ENCODE data around the gene CTNND2.

The CTNND2 gene

DNA sequence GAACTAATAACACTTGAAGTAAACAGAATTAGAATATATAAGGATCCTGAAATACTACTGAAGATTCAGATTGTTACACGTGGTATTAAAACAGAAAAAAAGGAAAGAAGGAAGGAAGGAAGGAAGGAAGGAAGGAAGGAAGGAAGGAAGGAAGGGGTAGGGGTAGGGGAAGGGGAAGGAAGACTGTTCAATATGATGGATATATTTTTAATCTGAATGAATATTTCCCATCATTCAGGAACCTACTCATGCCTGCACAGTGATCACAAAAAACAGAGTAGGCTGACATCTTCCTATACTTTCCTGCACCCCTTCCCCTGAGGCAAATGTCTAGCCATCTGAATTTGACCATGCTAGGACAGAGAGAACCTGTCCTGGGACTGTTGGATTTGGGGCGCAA, 133.9 kb downstream of the CTNND2 start:
- WGBS = 83% methylated on average over 2 of the region's 2 CpGs
- Histone ChIP-seq H3K9me3 (ENCODE audit: control insufficient read depth, low read length) (peaks cover 6% of the 10 kb centered on the region), H3K27ac (ENCODE audit: low read length, poor library complexity, severe bottlenecking) (no peak overlapping the region), H4K91ac (ENCODE audit: low read length) (no peak overlapping the region), H3K23ac (ENCODE audit: low read length in 2 of 2) (no peak overlapping the region), H3K36me3 (ENCODE audit: control insufficient read depth in 1 of 2, insufficient read depth in 2 of 2, low read depth in 1 of 2, low read length in 2 of 2) (no peaks in the 10 kb centered on the region), H3K18ac (ENCODE audit: low read depth in 1 of 2, low read length in 2 of 2) (no peak overlapping the region), H2BK5ac (ENCODE audit: low read depth, low read length, poor library complexity, severe bottlenecking) (no peak overlapping the region), H3K9ac (ENCODE audit: low read length) (no peak overlapping the region), H2BK120ac (ENCODE audit: low read depth, low read length) (no peak overlapping the region), H4K8ac (ENCODE audit: low read length) (no peak overlapping the region), H3K27me3 (ENCODE audit: control insufficient read depth in 1 of 2, insufficient read depth in 1 of 2, low read length in 2 of 2) (no peaks in the 10 kb centered on the region), H3K4me2 (ENCODE audit: low read length, poor library complexity, severe bottlenecking) (no peak overlapping the region), H2BK15ac (ENCODE audit: low read depth, poor library complexity, severe bottlenecking) (no peak overlapping the region), H3K14ac (ENCODE audit: low read length in 2 of 2) (no peak overlapping the region), H3K4me3 (ENCODE audit: insufficient read depth in 1 of 2, low read depth in 1 of 2, low read length in 2 of 2) (no peak overlapping the region), H2AK5ac (ENCODE audit: low read length, severe bottlenecking) (no peak overlapping the region), H2AFZ (ENCODE audit: low read depth, low read length) (no peak overlapping the region), H2BK12ac (ENCODE audit: low read length in 2 of 2) (no peak overlapping the region), H3K4ac (ENCODE audit: low read depth in 1 of 2, low read length in 2 of 2) (no peak overlapping the region), H3K79me1 (replicated peaks; ENCODE audit: low read length, poor library complexity, severe bottlenecking) (no peaks in the 10 kb centered on the region), H3K4me1 (ENCODE audit: control insufficient read depth, insufficient read depth, low read depth, low read length) (no peaks in the 10 kb centered on the region)
- no peak for DNase-seq

DNA sequence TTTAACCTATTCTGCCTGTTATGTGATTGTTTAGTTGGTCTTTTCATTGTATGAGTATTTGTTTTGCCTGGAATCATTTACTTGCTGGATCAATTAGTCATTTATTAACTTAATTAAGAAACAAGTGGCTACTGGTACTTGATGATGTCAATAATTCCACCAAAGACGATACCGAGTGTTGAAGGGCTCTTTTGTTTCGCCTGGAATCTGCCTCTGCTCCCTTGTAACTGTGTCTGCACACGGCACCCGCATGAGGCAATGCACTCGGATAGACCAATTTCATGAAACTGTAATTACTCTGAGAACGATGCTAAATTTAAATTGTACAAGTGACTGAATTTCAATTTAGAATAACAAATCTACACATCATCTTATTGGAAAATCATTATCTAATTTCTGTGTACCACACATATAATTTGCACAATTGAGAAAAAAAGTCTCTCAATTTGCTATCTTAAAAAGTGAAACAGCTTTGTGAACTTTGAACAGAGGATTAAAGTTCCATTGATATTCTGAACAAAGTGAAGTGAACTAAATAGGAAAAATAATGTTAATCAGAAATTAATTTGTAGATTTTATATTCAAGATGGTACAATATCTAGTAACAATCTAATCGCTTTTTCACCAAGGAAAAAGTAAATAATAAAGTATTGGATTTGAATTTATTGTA, 143.2 kb downstream of the CTNND2 start:
- no peak overlapping the region for H2BK15ac ChIP-seq (ENCODE audit: low read depth, poor library complexity, severe bottlenecking)
- H3K9me3 ChIP-seq (ENCODE audit: control insufficient read depth, low read length) = peaks cover 26% of the 10 kb centered on the region
- no peak overlapping the region for H2AFZ ChIP-seq (ENCODE audit: low read depth, low read length)
- H3K79me1 ChIP-seq (replicated peaks; ENCODE audit: low read length, poor library complexity, severe bottlenecking) = no peaks in the 10 kb centered on the region
- H3K27me3 ChIP-seq (ENCODE audit: control insufficient read depth in 1 of 2, insufficient read depth in 1 of 2, low read length in 2 of 2) = no peaks in the 10 kb centered on the region
- H4K91ac ChIP-seq (ENCODE audit: low read length) = no peak overlapping the region
- H2AK5ac ChIP-seq (ENCODE audit: low read length, severe bottlenecking) = no peak overlapping the region
- no peak overlapping the region for H3K4me3 ChIP-seq (ENCODE audit: insufficient read depth in 1 of 2, low read depth in 1 of 2, low read length in 2 of 2)
- no peak overlapping the region for H3K4me2 ChIP-seq (ENCODE audit: low read length, poor library complexity, severe bottlenecking)
- no peak overlapping the region for H2BK12ac ChIP-seq (ENCODE audit: low read length in 2 of 2)
- H3K4ac ChIP-seq (ENCODE audit: low read depth in 1 of 2, low read length in 2 of 2) = no peak overlapping the region
- H3K9ac ChIP-seq (ENCODE audit: low read length) = no peak overlapping the region
- WGBS = 88% methylated on average over 6 of the region's 8 CpGs
- H3K23ac ChIP-seq (ENCODE audit: low read length in 2 of 2) = no peak overlapping the region
- no peak overlapping the region for H3K14ac ChIP-seq (ENCODE audit: low read length in 2 of 2)
- H2BK120ac ChIP-seq (ENCODE audit: low read depth, low read length) = no peak overlapping the region
- DNase-seq = no peak
- no peaks in the 10 kb centered on the region for H3K36me3 ChIP-seq (ENCODE audit: control insufficient read depth in 1 of 2, insufficient read depth in 2 of 2, low read depth in 1 of 2, low read length in 2 of 2)
- no peak overlapping the region for H3K18ac ChIP-seq (ENCODE audit: low read depth in 1 of 2, low read length in 2 of 2)
- H3K27ac ChIP-seq (ENCODE audit: low read length, poor library complexity, severe bottlenecking) = no peak overlapping the region
- H2BK5ac ChIP-seq (ENCODE audit: low read depth, low read length, poor library complexity, severe bottlenecking) = no peak overlapping the region
- no peak overlapping the region for H4K8ac ChIP-seq (ENCODE audit: low read length)
- no peaks in the 10 kb centered on the region for H3K4me1 ChIP-seq (ENCODE audit: control insufficient read depth, insufficient read depth, low read depth, low read length)

DNA sequence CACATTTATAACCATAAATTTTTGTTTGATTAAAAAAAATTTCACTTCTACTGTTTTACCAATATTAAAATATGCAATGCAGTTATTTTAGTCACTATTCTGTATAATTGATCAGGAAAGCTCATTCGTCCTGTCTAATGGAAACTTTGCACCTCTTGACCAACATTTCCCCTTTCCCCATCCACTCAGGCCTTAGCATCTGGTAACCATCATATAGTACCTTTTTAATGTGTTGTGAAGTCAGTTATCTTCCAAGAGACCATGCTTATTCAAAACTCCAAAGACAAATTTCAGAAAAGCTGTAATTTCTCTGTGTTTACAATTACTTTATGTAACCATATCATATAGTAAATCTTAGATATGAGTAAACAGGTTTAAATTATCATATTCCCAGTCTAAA, 145.9 kb downstream of the CTNND2 start:
- Histone ChIP-seq H3K79me1 (replicated peaks; ENCODE audit: low read length, poor library complexity, severe bottlenecking) (no peaks in the 10 kb centered on the region), H2BK12ac (ENCODE audit: low read length in 2 of 2) (no peak overlapping the region), H2BK15ac (ENCODE audit: low read depth, poor library complexity, severe bottlenecking) (no peak overlapping the region), H2BK120ac (ENCODE audit: low read depth, low read length) (no peak overlapping the region), H3K27ac (ENCODE audit: low read length, poor library complexity, severe bottlenecking) (no peak overlapping the region), H2AFZ (ENCODE audit: low read depth, low read length) (no peak overlapping the region), H2AK5ac (ENCODE audit: low read length, severe bottlenecking) (no peak overlapping the region), H4K8ac (ENCODE audit: low read length) (no peak overlapping the region), H3K4me3 (ENCODE audit: insufficient read depth in 1 of 2, low read depth in 1 of 2, low read length in 2 of 2) (no peak overlapping the region), H3K18ac (ENCODE audit: low read depth in 1 of 2, low read length in 2 of 2) (no peak overlapping the region), H3K9ac (ENCODE audit: low read length) (no peak overlapping the region), H2BK5ac (ENCODE audit: low read depth, low read length, poor library complexity, severe bottlenecking) (no peak overlapping the region), H3K23ac (ENCODE audit: low read length in 2 of 2) (no peak overlapping the region), H3K9me3 (ENCODE audit: control insufficient read depth, low read length) (peaks cover 12% of the 10 kb centered on the region), H3K4me2 (ENCODE audit: low read length, poor library complexity, severe bottlenecking) (no peak overlapping the region), H3K14ac (ENCODE audit: low read length in 2 of 2) (no peak overlapping the region), H4K91ac (ENCODE audit: low read length) (no peak overlapping the region), H3K4ac (ENCODE audit: low read depth in 1 of 2, low read length in 2 of 2) (no peak overlapping the region), H3K4me1 (ENCODE audit: control insufficient read depth, insufficient read depth, low read depth, low read length) (no peaks in the 10 kb centered on the region), H3K36me3 (ENCODE audit: control insufficient read depth in 1 of 2, insufficient read depth in 2 of 2, low read depth in 1 of 2, low read length in 2 of 2) (no peaks in the 10 kb centered on the region), H3K27me3 (ENCODE audit: control insufficient read depth in 1 of 2, insufficient read depth in 1 of 2, low read length in 2 of 2) (no peaks in the 10 kb centered on the region)
- no peak for DNase-seq
- 63% methylated on average over 1 of the region's 1 CpG for WGBS

DNA sequence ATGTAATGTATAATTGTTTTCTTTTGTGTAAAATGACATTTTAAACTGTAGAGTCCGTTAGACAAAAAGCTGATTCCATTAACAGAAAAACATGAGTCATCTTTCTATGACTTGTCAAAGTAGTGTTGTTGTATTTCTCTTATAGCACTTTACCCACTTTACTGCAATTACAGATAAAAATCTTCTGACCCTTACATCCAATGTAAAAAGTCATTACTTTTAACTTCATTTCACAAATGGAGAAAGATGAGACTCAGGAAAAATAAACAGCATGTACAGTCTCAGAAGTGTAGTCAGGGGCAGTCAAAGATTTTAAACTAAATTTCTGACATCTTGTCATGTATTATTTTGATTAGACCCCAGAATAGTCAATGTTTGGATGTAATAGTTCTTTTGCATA, 146.6 kb downstream of the CTNND2 start:
- H3K14ac ChIP-seq (ENCODE audit: low read length in 2 of 2) = no peak overlapping the region

More for the DNA sequence above, 146.6 kb downstream of the CTNND2 start:
- H3K23ac ChIP-seq (ENCODE audit: low read length in 2 of 2) = no peak overlapping the region
- no peaks in the 10 kb centered on the region for H3K79me1 ChIP-seq (replicated peaks; ENCODE audit: low read length, poor library complexity, severe bottlenecking)
- no peak overlapping the region for H4K91ac ChIP-seq (ENCODE audit: low read length)
- no peaks in the 10 kb centered on the region for H3K36me3 ChIP-seq (ENCODE audit: control insufficient read depth in 1 of 2, insufficient read depth in 2 of 2, low read depth in 1 of 2, low read length in 2 of 2)
- DNase-seq = no peak
- no peak overlapping the region for H2AFZ ChIP-seq (ENCODE audit: low read depth, low read length)
- H3K27ac ChIP-seq (ENCODE audit: low read length, poor library complexity, severe bottlenecking) = no peak overlapping the region
- H3K27me3 ChIP-seq (ENCODE audit: control insufficient read depth in 1 of 2, insufficient read depth in 1 of 2, low read length in 2 of 2) = no peaks in the 10 kb centered on the region
- no CpG with 5 or more reads among the region's 1 CpG for WGBS
- peaks cover 9% of the 10 kb centered on the region for H3K9me3 ChIP-seq (ENCODE audit: control insufficient read depth, low read length)
- no peak overlapping the region for H2BK15ac ChIP-seq (ENCODE audit: low read depth, poor library complexity, severe bottlenecking)
- H3K4ac ChIP-seq (ENCODE audit: low read depth in 1 of 2, low read length in 2 of 2) = no peak overlapping the region
- H3K4me3 ChIP-seq (ENCODE audit: insufficient read depth in 1 of 2, low read depth in 1 of 2, low read length in 2 of 2) = no peak overlapping the region
- H3K18ac ChIP-seq (ENCODE audit: low read depth in 1 of 2, low read length in 2 of 2) = no peak overlapping the region
- no peak overlapping the region for H3K9ac ChIP-seq (ENCODE audit: low read length)
- H2BK12ac ChIP-seq (ENCODE audit: low read length in 2 of 2) = no peak overlapping the region
- H2BK120ac ChIP-seq (ENCODE audit: low read depth, low read length) = no peak overlapping the region
- H4K8ac ChIP-seq (ENCODE audit: low read length) = no peak overlapping the region
- H2AK5ac ChIP-seq (ENCODE audit: low read length, severe bottlenecking) = no peak overlapping the region
- no peak overlapping the region for H2BK5ac ChIP-seq (ENCODE audit: low read depth, low read length, poor library complexity, severe bottlenecking)
- no peaks in the 10 kb centered on the region for H3K4me1 ChIP-seq (ENCODE audit: control insufficient read depth, insufficient read depth, low read depth, low read length)
- H3K4me2 ChIP-seq (ENCODE audit: low read length, poor library complexity, severe bottlenecking) = no peak overlapping the region
